ENCODE measurements around the gene SLAMF6. TPM values are rescaled to one million over a fixed set of nuclear protein-coding genes. Genes with fewer than 3 reads are reported as not detected.

The SLAMF6 gene
- total and polyA plus RNA-seq, 10 of the 15 experiments (the other 5 are each of a cell fraction or from before 2014, with no cell fraction given), result 20.5 to 89.6 (median 36.5) TPM

DNA sequence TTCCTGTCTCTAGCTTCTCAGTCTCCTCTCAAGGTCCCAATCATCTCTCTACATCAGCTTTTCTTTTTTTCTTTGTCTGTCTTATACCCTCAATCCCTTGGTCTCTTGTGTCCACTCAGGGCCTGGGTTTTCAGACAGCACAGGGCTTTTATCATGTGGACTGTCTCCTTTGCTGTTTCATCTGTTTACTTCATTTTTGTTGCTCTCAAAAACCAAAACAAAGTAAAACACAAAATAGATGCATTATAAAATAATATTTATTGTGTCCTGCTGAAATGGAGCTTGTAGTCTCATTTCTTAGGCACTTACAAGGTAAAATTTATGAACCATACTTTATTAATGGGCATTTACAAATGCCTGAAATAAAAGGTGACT lies 17.8 kb upstream of the SLAMF6 start (continued):
- TF ChIP-seq, protein P1, sequence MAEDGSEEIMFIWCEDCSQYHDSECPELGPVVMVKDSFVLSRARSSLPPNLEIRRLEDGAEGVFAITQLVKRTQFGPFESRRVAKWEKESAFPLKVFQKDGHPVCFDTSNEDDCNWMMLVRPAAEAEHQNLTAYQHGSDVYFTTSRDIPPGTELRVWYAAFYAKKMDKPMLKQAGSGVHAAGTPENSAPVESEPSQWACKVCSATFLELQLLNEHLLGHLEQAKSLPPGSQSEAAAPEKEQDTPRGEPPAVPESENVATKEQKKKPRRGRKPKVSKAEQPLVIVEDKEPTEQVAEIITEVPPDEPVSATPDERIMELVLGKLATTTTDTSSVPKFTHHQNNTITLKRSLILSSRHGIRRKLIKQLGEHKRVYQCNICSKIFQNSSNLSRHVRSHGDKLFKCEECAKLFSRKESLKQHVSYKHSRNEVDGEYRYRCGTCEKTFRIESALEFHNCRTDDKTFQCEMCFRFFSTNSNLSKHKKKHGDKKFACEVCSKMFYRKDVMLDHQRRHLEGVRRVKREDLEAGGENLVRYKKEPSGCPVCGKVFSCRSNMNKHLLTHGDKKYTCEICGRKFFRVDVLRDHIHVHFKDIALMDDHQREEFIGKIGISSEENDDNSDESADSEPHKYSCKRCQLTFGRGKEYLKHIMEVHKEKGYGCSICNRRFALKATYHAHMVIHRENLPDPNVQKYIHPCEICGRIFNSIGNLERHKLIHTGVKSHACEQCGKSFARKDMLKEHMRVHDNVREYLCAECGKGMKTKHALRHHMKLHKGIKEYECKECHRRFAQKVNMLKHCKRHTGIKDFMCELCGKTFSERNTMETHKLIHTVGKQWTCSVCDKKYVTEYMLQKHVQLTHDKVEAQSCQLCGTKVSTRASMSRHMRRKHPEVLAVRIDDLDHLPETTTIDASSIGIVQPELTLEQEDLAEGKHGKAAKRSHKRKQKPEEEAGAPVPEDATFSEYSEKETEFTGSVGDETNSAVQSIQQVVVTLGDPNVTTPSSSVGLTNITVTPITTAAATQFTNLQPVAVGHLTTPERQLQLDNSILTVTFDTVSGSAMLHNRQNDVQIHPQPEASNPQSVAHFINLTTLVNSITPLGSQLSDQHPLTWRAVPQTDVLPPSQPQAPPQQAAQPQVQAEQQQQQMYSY (CRISPR knock-in tag; IDR thresholded peaks at IDR 0.05), result no peak
- no peak for TF ChIP-seq ZNF217 (IDR thresholded peaks at IDR 0.05)
- TF ChIP-seq ZSCAN29 (IDR thresholded peaks at IDR 0.05), result no peak
- TF ChIP-seq ZBED1 (IDR thresholded peaks at IDR 0.05; ENCODE audit: borderline replicate concordance), result no peak
- TF ChIP-seq NFYB (IDR thresholded peaks at IDR 0.05; ENCODE audit: insufficient read depth, low read depth, low read length), result no peak
- TF ChIP-seq SMC3 (IDR thresholded peaks at IDR 0.05; ENCODE audit: borderline replicate concordance, low read length), result no peak
- no peak for TF ChIP-seq ETV6 (conservative IDR thresholded peaks at IDR 0.05 in 1 of 2, IDR thresholded peaks at IDR 0.05 in 1 of 2; ENCODE audit: borderline replicate concordance in 1 of 2, low read depth in 1 of 2)
- TF ChIP-seq, protein P2, sequence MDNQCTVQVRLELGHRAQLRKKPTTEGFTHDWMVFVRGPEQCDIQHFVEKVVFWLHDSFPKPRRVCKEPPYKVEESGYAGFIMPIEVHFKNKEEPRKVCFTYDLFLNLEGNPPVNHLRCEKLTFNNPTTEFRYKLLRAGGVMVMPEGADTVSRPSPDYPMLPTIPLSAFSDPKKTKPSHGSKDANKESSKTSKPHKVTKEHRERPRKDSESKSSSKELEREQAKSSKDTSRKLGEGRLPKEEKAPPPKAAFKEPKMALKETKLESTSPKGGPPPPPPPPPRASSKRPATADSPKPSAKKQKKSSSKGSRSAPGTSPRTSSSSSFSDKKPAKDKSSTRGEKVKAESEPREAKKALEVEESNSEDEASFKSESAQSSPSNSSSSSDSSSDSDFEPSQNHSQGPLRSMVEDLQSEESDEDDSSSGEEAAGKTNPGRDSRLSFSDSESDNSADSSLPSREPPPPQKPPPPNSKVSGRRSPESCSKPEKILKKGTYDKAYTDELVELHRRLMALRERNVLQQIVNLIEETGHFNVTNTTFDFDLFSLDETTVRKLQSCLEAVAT (IDR thresholded peaks at IDR 0.05), result no peak
